ENCODE measurements around the gene SYS1. TPM values are rescaled to one million over a fixed set of nuclear protein-coding genes. Genes with fewer than 3 reads are reported as not detected.

SYS1 gene
- total RNA-seq (57.7 and 61.4 TPM in 2 replicates), polyA plus RNA-seq (25.1 and 25.3 TPM in 2 replicates), polyA minus RNA-seq (34.0 and 59.4 TPM in 2 replicates)
- 21.8 TPM for total RNA-seq (2013)

DNA sequence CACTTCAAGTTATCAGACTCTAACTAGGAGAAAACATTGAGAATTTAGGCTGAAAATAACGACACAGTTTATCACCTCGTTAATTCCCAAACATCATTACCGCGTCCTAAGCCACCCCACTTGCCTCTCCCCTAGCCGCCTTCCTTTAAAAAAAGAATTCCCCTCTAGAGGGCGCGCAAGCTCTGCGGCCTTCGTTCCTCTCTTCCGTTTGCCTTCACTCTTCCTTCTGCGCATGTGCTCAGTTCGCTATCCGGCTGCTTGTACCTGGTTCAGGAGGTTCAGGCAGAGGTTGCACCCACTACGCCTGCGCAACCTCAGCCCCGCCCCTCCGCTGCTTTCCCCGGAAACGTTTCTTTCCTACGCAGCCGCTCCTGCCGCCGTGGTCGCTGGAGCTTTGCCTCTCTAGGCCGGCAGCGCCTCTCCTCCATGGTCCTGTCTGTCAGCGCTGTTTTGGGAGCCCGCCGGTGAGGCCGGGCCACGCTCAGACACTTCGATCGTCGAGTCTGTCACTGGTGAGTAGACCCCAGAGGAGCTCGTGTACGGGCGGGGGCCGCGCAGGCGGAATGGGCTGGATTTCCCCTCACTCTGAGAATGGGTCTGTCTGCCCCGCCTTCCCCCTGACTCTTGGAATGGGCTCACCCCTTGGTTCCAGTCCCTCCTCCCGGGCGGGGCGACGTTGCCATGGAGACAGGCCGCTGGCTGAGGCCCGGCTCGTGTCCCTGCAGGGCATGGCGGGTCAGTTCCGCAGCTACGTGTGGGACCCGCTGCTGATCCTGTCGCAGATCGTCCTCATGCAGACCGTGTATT is at the start of gene SYS1:
Gene SYS1 (plus strand): TSS at position 353 of the 807 bp plus-strand sequence. CDS start 376 bp downstream, at position 729.
- no peaks in the 10 kb centered on the region for H3K27me3 Mint-ChIP-seq
- ChIA-PET CTCF (interaction anchor here (0.6 to 20.6 kb wide), 31 partner anchors 9 to 783 kb away, joined by 3 to 814 read pairs (median 5); partner anchors contain the start of genes PIGT and TP53TG5), POLR2A (interaction anchor here (0.5 to 3.3 kb wide), 10 partner anchors 8 to 73 kb away, joined by 3 to 39 read pairs (median 6); partner anchors contain the start of gene PIGT)
- under 1% methylated on average over 55 of the region's 55 CpGs for WGBS (ENCODE audit: insufficient coverage)
- H3K9ac ChIP-seq (ENCODE audit: low read length) = peak within 1 kb of the TSS; percentile 95
- H3K4me3 Mint-ChIP-seq = peak within 1 kb of the TSS; percentile 99
- H3K27ac ChIP-seq (ENCODE audit: low read length in 2 of 2) = peak within 1 kb of the TSS; percentile 86 to 99
- peaks cover 5 to 30% of the 10 kb centered on the region in 2 experiments for H3K36me3 ChIP-seq (replicated peaks in 1 of 2; ENCODE audit: control extremely low read depth in 1 of 2, control insufficient read depth in 1 of 2, extremely low read depth in 1 of 2, insufficient read depth in 2 of 2, low read length in 1 of 2)
- H3K4me1 ChIP-seq (ENCODE audit: control insufficient read depth in 2 of 2, insufficient read depth in 2 of 2, low read length in 2 of 2) = peaks cover 47 to 49% of the 10 kb centered on the region in 2 donors
- intact Hi-C loops (cut with micrococcal nuclease) = loop anchor here (1.0 to 5.0 kb wide), 8 partner anchors 10 to 609 kb away; partner anchors contain the start of genes YWHAB and ZNF335
- peaks cover 0 to 5% (median 0%) of the 10 kb centered on the region in 4 experiments for H3K27me3 ChIP-seq (replicated peaks in 1 of 4; ENCODE audit: control extremely low read depth in 1 of 4, control insufficient read depth in 3 of 4, insufficient read depth in 4 of 4, low read length in 3 of 4)
- H3K4me2 ChIP-seq (replicated peaks; ENCODE audit: low read depth, low read length, poor library complexity, severe bottlenecking) = peak within 1 kb of the TSS; percentile 91
- peaks cover 35% of the 10 kb centered on the region for H3K79me2 ChIP-seq (ENCODE audit: control insufficient read depth, insufficient read depth, low read length)
- peak within 1 kb of the TSS; percentile 99 for H3K27ac Mint-ChIP-seq
- H4K20me1 ChIP-seq (ENCODE audit: control insufficient read depth, insufficient read depth, low read length, poor library complexity, severe bottlenecking) = peaks cover 45% of the 10 kb centered on the region
- peak; percentile 86 for TF ChIP-seq CTCF (IDR thresholded peaks at IDR 0.05)
- TF ChIP-seq EZH2 (IDR thresholded peaks at IDR 0.05; ENCODE audit: borderline replicate concordance, insufficient read depth, low read depth, low read length, poor library complexity, severe bottlenecking) = no peak
- H3K4me3 ChIP-seq (ENCODE audit: control extremely low read depth in 1 of 5, extremely low read depth in 1 of 5, insufficient read depth in 1 of 5, low read depth in 2 of 5, low read length in 4 of 5) = peak within 1 kb of the TSS; percentile 79 to 88 (median 85)
- no peaks in the 10 kb centered on the region for H3K9me3 ChIP-seq (ENCODE audit: control extremely low read depth in 1 of 3, control insufficient read depth in 2 of 3, insufficient read depth in 1 of 3, low read length in 2 of 3)
- DNase-seq = peak; percentile 99
- H3K4me1 Mint-ChIP-seq = peaks cover 49% of the 10 kb centered on the region
- H2AFZ ChIP-seq (ENCODE audit: insufficient read depth, low read depth, low read length, poor library complexity, severe bottlenecking) = peak within 1 kb of the TSS; percentile 76
- no peaks in the 10 kb centered on the region for H3K9me3 Mint-ChIP-seq (ENCODE audit: insufficient read depth)
- peak; percentile 82 for ATAC-seq (ENCODE audit: low read depth)

Data from B cell (primary cell).